Skeletal muscle cell (primary cell): ENCODE results near the gene SHISA5.
"Not testable (repeated sequence)": the region's sequence is repeated elsewhere in the genome, so short reads cannot be mapped to it uniquely, and the experiment has no call there.

Experiments used
- DNase-seq: peaks from one replicate; pipeline ENCODE4 v3.0.0-alpha.2; 2010; ENCODE audit warnings: low read depth
- H3K4me3 ChIP-seq: 2 replicates; pipeline ENCODE4 v1.5.1; 2011; ENCODE audit warnings: low read depth, mild to moderate bottlenecking, control low read depth, low read length, moderate library complexity

The SHISA5 gene

GRCh38 chr3:48482822-48483221, 21.2 kb downstream of the SHISA5 start:
- not testable (repeated sequence) for H3K4me3 ChIP-seq, DNase-seq

GRCh38 chr3:48480891-48481290, 23.1 kb downstream of the SHISA5 start:
- DNase-seq, H3K4me3 ChIP-seq: not testable (repeated sequence)

GRCh38 chr3:48478626-48479555, 25.1 kb downstream of the SHISA5 start:
- DNase-seq = no peak
- no peak overlapping the region for H3K4me3 ChIP-seq

- DNase-seq = no peak
- no peak overlapping the region for H3K4me3 ChIP-seq
Observed at GRCh38 chr3:48477959-48478520, 25.9 kb downstream of the SHISA5 start.

GRCh38 chr3:48476426-48477053, 27.4 kb downstream of the SHISA5 start:
- no peak overlapping the region for H3K4me3 ChIP-seq
- DNase-seq = no peak

- H3K4me3 ChIP-seq = no peak overlapping the region
- DNase-seq = no peak
Observed at GRCh38 chr3:48475188-48475587, 28.8 kb downstream of the SHISA5 start.

GRCh38 chr3:48474619-48475018, 29.4 kb downstream of the SHISA5 start:
- DNase-seq = no peak
- H3K4me3 ChIP-seq = no peak overlapping the region

GRCh38 chr3:48474031-48474430, 29.9 kb downstream of the SHISA5 start:
- not testable (repeated sequence) for DNase-seq

GRCh38 chr3:48473617-48473952, 30.4 kb downstream of the SHISA5 start:
- H3K4me3 ChIP-seq = no peak overlapping the region
- DNase-seq = no peak

More at GRCh38 chr3:48474031-48474430, 29.9 kb downstream of the SHISA5 start:
- not testable (repeated sequence) for H3K4me3 ChIP-seq

- peak; percentile 55 for DNase-seq
Observed at GRCh38 chr3:48472923-48473616, 30.9 kb downstream of the SHISA5 start.

GRCh38 chr3:48472673-48472922, 31.4 kb downstream of the SHISA5 start:
- DNase-seq = no peak
- H3K4me3 ChIP-seq = peak overlapping the region; percentile 82

More at GRCh38 chr3:48472923-48473616, 30.9 kb downstream of the SHISA5 start:
- H3K4me3 ChIP-seq = peak overlapping the region; percentile 82

GRCh38 chr3:48470286-48470685, 33.7 kb downstream of the SHISA5 start:
- no peak for DNase-seq
- no peak overlapping the region for H3K4me3 ChIP-seq

GRCh38 chr3:48469046-48469915, 34.7 kb downstream of the SHISA5 start:
- DNase-seq = no peak
- H3K4me3 ChIP-seq = no peak overlapping the region

GRCh38 chr3:48468329-48468731, 35.6 kb downstream of the SHISA5 start:
- H3K4me3 ChIP-seq = no peak overlapping the region
- no peak for DNase-seq

- H3K4me3 ChIP-seq = no peak overlapping the region
- DNase-seq = no peak
Observed at GRCh38 chr3:48467473-48468267, 36.3 kb downstream of the SHISA5 start.

- peak overlapping the region; percentile 53 for H3K4me3 ChIP-seq
- no peak for DNase-seq
Observed at GRCh38 chr3:48467110-48467454, 36.9 kb downstream of the SHISA5 start.

- DNase-seq = no peak
- peak overlapping the region; percentile 53 for H3K4me3 ChIP-seq
Observed at GRCh38 chr3:48466386-48467109, 37.4 kb downstream of the SHISA5 start.
